Natural killer cell treated with Interleukin-12 subunit alpha and Interleukin-12 subunit beta and Interleukin-15 and Interleukin-18, amount 100 ng/mL, for 72 hours (primary cell): ENCODE measurements around the gene CD99L2. TPM values are rescaled to one million over a fixed set of nuclear protein-coding genes. Genes with fewer than 3 reads are reported as not detected.

ENCODE experiments used
- ATAC-seq, 2 donors: fragments of 150-1000 bp; cut with Tn5 transposase in 1 of 2; sonication (Bioruptor Pico), chemical (Tn5 transposase) in 1 of 2; 2 replicates each; pipeline ENCODE4 v1.10.0; 2021
- DNase-seq: peaks from one replicate; pipeline ENCODE4 v3.0.0; 2022; ENCODE audit warnings: low spot score
- H3K27ac Mint-ChIP-seq, 2 donors: 1 replicate in 1 of 2; 2 replicates in 1 of 2; pipeline ENCODE4 v1.8.0; 2022; ENCODE audit warnings: mixed read lengths in 2 of 2, mild to moderate bottlenecking in 1 of 2, moderate library complexity in 1 of 2
- H3K27me3 Mint-ChIP-seq, 2 donors: 1 replicate in 1 of 2; 2 replicates in 1 of 2; pipeline ENCODE4 v1.8.0; 2022; ENCODE audit warnings: mixed read lengths in 2 of 2
- H3K36me3 Mint-ChIP-seq: one replicate; pipeline ENCODE4 v1.8.0; 2022; ENCODE audit warnings: mixed read lengths
- H3K4me1 Mint-ChIP-seq, 2 donors: 1 replicate in 1 of 2; 2 replicates in 1 of 2; pipeline ENCODE4 v1.8.0; 2022; ENCODE audit warnings: low read depth in 2 of 2, mixed read lengths in 2 of 2, mild to moderate bottlenecking in 1 of 2
- H3K4me3 Mint-ChIP-seq: one replicate; pipeline ENCODE4 v1.8.0; 2022; ENCODE audit warnings: mixed read lengths
- H3K9me3 Mint-ChIP-seq: 2 replicates; pipeline ENCODE4 v1.8.0; 2022; ENCODE audit warnings: mixed read lengths
- total RNA-seq, 2 donors: library from RNA; stranded (reverse); gene quantifications; one replicate each; pipeline ENCODE4 v1.2.3, GENCODE V29; 2022

CD99L2 gene
- total RNA-seq, 2 donors from 2014 or later, result 23.8 to 25.7 TPM

- DNase-seq, result no peak
- Mint-ChIP-seq H3K27ac (no peak overlapping the region), H3K4me3 (no peak overlapping the region), H3K9me3 (no peaks in the 10 kb centered on the region), H3K4me1 (peaks cover 0 to 6% of the 10 kb centered on the region in 2 donors), H3K27me3 (no peaks in the 10 kb centered on the region), H3K36me3 (peaks cover 5% of the 10 kb centered on the region)
- no peak for ATAC-seq
Observed at GRCh38 chrX:150752124-150752523, 146.3 kb downstream of the CD99L2 start.

GRCh38 chrX:150736475-150736874 is 162.0 kb downstream of the CD99L2 start:
- Mint-ChIP-seq H3K27ac (peak overlapping the region; percentile 57 to 66), H3K36me3 (peaks cover 27% of the 10 kb centered on the region), H3K4me1 (peaks cover 8 to 20% of the 10 kb centered on the region in 2 donors), H3K9me3 (no peaks in the 10 kb centered on the region), H3K27me3 (peaks cover 0 to 4% of the 10 kb centered on the region in 2 donors), H3K4me3 (peak overlapping the region; percentile 63)
- DNase-seq (no peak), ATAC-seq (no peak)

DNA sequence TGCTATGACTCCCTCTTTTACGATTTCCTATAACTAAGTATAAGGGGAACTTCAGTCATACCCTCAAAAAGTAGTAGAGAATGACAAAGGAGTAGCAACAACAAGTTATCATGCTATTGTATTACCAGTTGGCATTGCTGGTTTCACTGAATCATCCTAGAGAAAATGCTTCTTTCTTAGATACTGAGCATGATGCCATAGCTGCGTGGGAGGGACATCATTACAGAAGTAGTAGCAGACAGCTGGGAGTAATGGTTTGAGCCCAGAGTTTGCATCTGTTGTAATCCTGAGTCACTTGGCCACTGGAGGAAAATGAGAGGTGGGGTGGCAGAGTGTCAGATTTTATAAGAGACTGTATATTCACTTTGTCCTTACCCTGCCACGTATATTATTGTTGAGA is 166.7 kb downstream of the CD99L2 start:
- H3K4me1 Mint-ChIP-seq, result peaks cover 8 to 15% of the 10 kb centered on the region in 2 donors
- H3K36me3 Mint-ChIP-seq, result peaks cover 14% of the 10 kb centered on the region
- H3K9me3 Mint-ChIP-seq, result no peaks in the 10 kb centered on the region
- DNase-seq, result no peak
- peaks cover 0 to 8% of the 10 kb centered on the region in 2 donors for H3K27me3 Mint-ChIP-seq
- no peak overlapping the region for H3K27ac Mint-ChIP-seq
- no peak overlapping the region for H3K4me3 Mint-ChIP-seq
- no peak for ATAC-seq

DNA sequence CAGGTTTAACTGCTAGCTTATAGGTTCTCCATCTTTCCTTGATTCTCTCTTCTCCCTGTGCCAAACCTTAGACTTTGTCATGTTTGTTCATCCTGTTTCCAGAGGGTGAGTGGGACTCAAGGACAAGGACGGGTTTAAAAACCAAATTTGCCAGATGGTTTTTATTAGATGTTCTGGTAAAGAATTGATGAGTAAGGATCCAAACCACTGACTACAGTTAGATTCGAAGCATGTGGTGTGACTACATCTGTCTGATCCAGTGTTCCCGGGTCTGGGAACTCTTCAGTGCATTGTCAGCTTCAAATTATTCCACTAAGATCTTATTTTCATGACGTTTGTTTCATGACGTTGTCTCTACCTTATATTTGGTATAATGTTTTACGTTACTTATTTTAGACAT is 167.7 kb downstream of the CD99L2 start:
- ATAC-seq (no peak), DNase-seq (no peak)
- Mint-ChIP-seq H3K27ac (no peak overlapping the region), H3K9me3 (no peaks in the 10 kb centered on the region), H3K4me3 (no peak overlapping the region), H3K27me3 (peaks cover 0 to 10% of the 10 kb centered on the region in 2 donors), H3K36me3 (peaks cover 14% of the 10 kb centered on the region), H3K4me1 (peaks cover 3 to 6% of the 10 kb centered on the region in 2 donors)

DNA sequence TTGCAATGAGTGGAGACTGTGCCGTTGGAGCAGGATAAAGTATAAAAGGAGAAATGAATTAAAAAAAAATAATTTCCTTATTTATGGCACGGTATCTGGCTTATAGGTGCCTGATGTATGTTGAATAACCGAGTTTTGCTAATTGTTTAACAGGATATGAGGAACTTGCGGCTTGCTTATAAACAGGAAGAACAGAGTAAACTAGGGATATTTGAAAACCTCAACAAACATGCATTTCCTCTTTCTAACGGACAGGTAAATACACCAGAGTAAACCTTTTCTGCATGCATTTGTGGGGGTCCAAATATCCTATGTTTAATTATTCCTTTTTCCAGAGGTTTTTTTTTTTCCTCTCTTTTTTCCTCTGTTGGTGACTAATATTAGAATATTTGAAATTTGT is 168.5 kb downstream of the CD99L2 start:
- H3K9me3 Mint-ChIP-seq, result no peaks in the 10 kb centered on the region
- no peak for DNase-seq
- no peak overlapping the region for H3K27ac Mint-ChIP-seq
- H3K27me3 Mint-ChIP-seq, result peaks cover 0 to 11% of the 10 kb centered on the region in 2 donors
- no peak for ATAC-seq
- H3K4me1 Mint-ChIP-seq, result peaks cover 0 to 3% of the 10 kb centered on the region in 2 donors
- H3K4me3 Mint-ChIP-seq, result no peak overlapping the region
- H3K36me3 Mint-ChIP-seq, result peaks cover 14% of the 10 kb centered on the region

DNA sequence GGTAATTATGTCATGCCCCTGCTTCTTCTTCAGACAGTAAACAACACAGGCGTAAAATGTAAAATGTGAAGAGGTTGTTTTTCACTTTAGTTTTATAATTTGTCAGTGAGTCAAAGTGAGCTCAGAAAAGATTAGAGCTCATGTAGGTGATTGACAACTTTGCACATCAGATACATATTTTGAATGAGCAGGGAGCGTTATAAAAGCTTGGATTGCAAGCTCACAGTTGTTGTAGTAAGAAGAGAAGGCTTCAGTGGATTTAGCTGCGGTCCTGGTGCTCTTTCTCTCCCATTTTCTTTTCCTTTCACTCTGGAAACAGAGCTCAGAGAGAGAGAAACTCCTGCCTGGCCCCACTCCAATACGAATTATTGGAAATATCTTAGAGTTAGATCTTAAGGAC is 178.8 kb downstream of the CD99L2 start:
- no peak overlapping the region for H3K4me3 Mint-ChIP-seq
- no peak for DNase-seq
- no peaks in the 10 kb centered on the region for H3K9me3 Mint-ChIP-seq
- no peaks in the 10 kb centered on the region for H3K36me3 Mint-ChIP-seq
- H3K27me3 Mint-ChIP-seq, result no peaks in the 10 kb centered on the region
- H3K4me1 Mint-ChIP-seq, result peaks cover 9% of the 10 kb centered on the region in 2 donors
- no peak for ATAC-seq
- no peak overlapping the region for H3K27ac Mint-ChIP-seq

Other genes with a start within 250 kb of the CD99L2 start
- gene MTMR1, start 205.3 kb downstream of the CD99L2 start, total RNA-seq, result 10 to 100 TPM; 32.1 to 37.1 TPM
- 10 to 100 TPM; 28.7 to 30.0 TPM for gene HMGB3, start 84.7 kb upstream of the CD99L2 start, total RNA-seq